K562 (cell line): ENCODE measurements around the gene UNC80. TPM values are rescaled to one million over a fixed set of nuclear protein-coding genes. Genes with fewer than 3 reads are reported as not detected.

Experiments
- ATAC-seq: fragments of 200-7000 bp; cut with Tn5 transposase; 3 replicates; pipeline ENCODE4 v1.9.1; 2020; ENCODE audit warnings: moderate library complexity
- BruUV-seq: library from RNA; stranded (reverse); fragments of 400-500 nt; replicated peaks from 2 replicates; lab custom pipeline; 2021; lab: Mats Ljungman, UMichigan
- CTCF ChIA-PET: fragments of 300-600 bp; formaldehyde crosslinking; extraction: SDS; loops from one replicate; lab custom pipeline; 2021; ENCODE audit warnings: low intra/inter-chr PET ratio; lab: Yijun Ruan, JAX
- POLR2A ChIA-PET: fragments of 300-600, 350-650 bp; sonication (Branson Sonifier 250); formaldehyde crosslinking; extraction: SDS; loops from one replicate; lab custom pipeline; 2021; ENCODE audit warnings: antibody characterized with exemption, inconsistent platforms; lab: Yijun Ruan, JAX
- DNase-seq, 4 experiments: peaks; one replicate each; pipeline versions ENCODE4 v3.0.0 to v3.0.0-alpha.2; 2011 to 2018; ENCODE audit warnings: low spot score in 3 of 4, mixed read lengths in 3 of 4; ENCODE audit errors: extremely low read depth in 1 of 4
- FAIRE-seq: peaks from 2 replicates; lab custom pipeline; 2011; peaks lifted over from hg19 to GRCh38; lab: Jason Lieb, UNC
- H2AFZ ChIP-seq: 2 replicates; pipeline ENCODE4 v1.6.0; 2011; ENCODE audit warnings: low read depth, low read length, control low read depth, inconsistent platforms
- H3K27ac ChIP-seq: fragments of 200-600 bp; 3 replicates; pipeline ENCODE4 v1.8.0; 2011; ENCODE audit warnings: low read depth, mild to moderate bottlenecking, control low read depth, inconsistent platforms, low read length, moderate library complexity, mixed read lengths; ENCODE audit errors: extremely low read depth
- H3K27me3 ChIP-seq, 2 experiments: fragments of 300-600 bp in 1 of 2; 2 replicates in 1 of 2; 3 replicates in 1 of 2; pipeline versions ENCODE4 v1.6.0 to v1.8.0; 2011; ENCODE audit warnings: inconsistent platforms in 2 of 2, low read length in 2 of 2, mild to moderate bottlenecking in 1 of 2, mixed read lengths in 1 of 2, moderate library complexity in 1 of 2; ENCODE audit not compliant: control insufficient read depth in 2 of 2, insufficient read depth in 2 of 2
- H3K36me3 ChIP-seq: fragments of 300-600 bp; 3 replicates; pipeline ENCODE4 v1.8.0; 2011; ENCODE audit warnings: mild to moderate bottlenecking, low read length, inconsistent platforms; ENCODE audit not compliant: control insufficient read depth, insufficient read depth
- H3K4me1 ChIP-seq, 2 experiments: fragments of 200-600 bp in 1 of 2; replicated peaks in 1 of 2; 2 replicates in 1 of 2; 3 replicates in 1 of 2; pipeline versions ENCODE4 v1.5.1 to v1.8.0; 2011; ENCODE audit warnings: inconsistent platforms in 2 of 2, low read length in 2 of 2, mild to moderate bottlenecking in 1 of 2, mixed read lengths in 1 of 2, moderate library complexity in 1 of 2; ENCODE audit not compliant: control insufficient read depth in 2 of 2, insufficient read depth in 2 of 2
- H3K4me2 ChIP-seq: 2 replicates; pipeline ENCODE4 v1.6.1; 2011; ENCODE audit warnings: low read length, control low read depth, inconsistent platforms, mixed read lengths; ENCODE audit not compliant: insufficient read depth
- H3K4me3 ChIP-seq: fragments of 200-600 bp; sonication (generic), shearing (Covaris generic); 2 replicates; pipeline ENCODE4 v1.5.1; 2016; ENCODE audit warnings: control low read depth, inconsistent platforms
- H3K79me2 ChIP-seq: fragments of 200-600 bp; 3 replicates; pipeline ENCODE4 v1.8.0; 2011; ENCODE audit warnings: low read length, inconsistent platforms; ENCODE audit not compliant: control insufficient read depth, insufficient read depth
- H3K9ac ChIP-seq, 2 experiments: 2 replicates each; pipeline versions ENCODE4 v1.6.0 to v1.6.1; 2011; ENCODE audit warnings: low read depth in 2 of 2, low read length in 2 of 2, control low read depth in 1 of 2, inconsistent platforms in 1 of 2, mild to moderate bottlenecking in 1 of 2, mixed read lengths in 1 of 2; ENCODE audit not compliant: insufficient read depth in 1 of 2
- H3K9me1 ChIP-seq: one replicate; pipeline ENCODE4 v1.6.0; 2011; ENCODE audit warnings: inconsistent platforms, mild to moderate bottlenecking, low read length, moderate library complexity; ENCODE audit not compliant: control insufficient read depth, insufficient read depth
- H3K9me3 ChIP-seq: replicated peaks from 2 replicates; pipeline ENCODE4 v1.5.1; 2011; ENCODE audit warnings: low read depth, low read length, inconsistent platforms; ENCODE audit not compliant: control insufficient read depth, insufficient read depth
- H4K20me1 ChIP-seq: replicated peaks from 2 replicates; pipeline ENCODE4 v1.6.1; 2011; ENCODE audit warnings: low read length, inconsistent platforms, mixed read lengths; ENCODE audit not compliant: control insufficient read depth, insufficient read depth
- BRCA1 ChIP-seq, 2 experiments: fragments of 450-650 bp in 1 of 2; sonication (generic) in 1 of 2; formaldehyde crosslinking in 1 of 2; IDR thresholded peaks; 2 replicates each; pipeline versions ENCODE4 v1.5.0 to v1.6.1; 2017 to 2020; ENCODE audit warnings: mild to moderate bottlenecking in 1 of 2, missing genetic modification reagents in 1 of 2
- CREM ChIP-seq: IDR thresholded peaks from 2 replicates; pipeline ENCODE4 v1.6.1; 2014; ENCODE audit warnings: antibody characterized with exemption, low read depth
- MAFG ChIP-seq: fragments of 450-650 bp; conservative IDR thresholded peaks from 2 replicates; pipeline ENCODE4 v1.6.1; 2016; ENCODE audit warnings: missing genetic modification characterization, missing compliant biosample characterization
- MCM7 ChIP-seq, 2 experiments: fragments of 450-650 bp; IDR thresholded peaks; 2 replicates each; pipeline ENCODE4 v1.6.1; 2016 to 2018
- MEF2A ChIP-seq: IDR thresholded peaks from 2 replicates; pipeline ENCODE4 v1.6.1; 2011; ENCODE audit warnings: low read depth, mild to moderate bottlenecking, low read length, moderate library complexity; ENCODE audit not compliant: control insufficient read depth
- MYC ChIP-seq, 2 experiments: fragments of 250-450 bp in 1 of 2; sonication (Bioruptor Pico) in 1 of 2; IDR thresholded peaks; 2 replicates each; pipeline versions ENCODE4 v1.5.1 to v1.6.1; 2012 to 2021; ENCODE audit warnings: low read depth in 2 of 2, borderline replicate concordance in 1 of 2, improper control_type of control experiment in 1 of 2, low read length in 1 of 2, mild to moderate bottlenecking in 1 of 2, moderate library complexity in 1 of 2
- PRMT5 ChIP-seq: sonication (generic); formaldehyde crosslinking; IDR thresholded peaks from 2 replicates; pipeline ENCODE4 v1.5.0; 2020; ENCODE audit warnings: missing genetic modification reagents
- RFX5 ChIP-seq: IDR thresholded peaks from 2 replicates; pipeline ENCODE4 v1.6.1; 2011; ENCODE audit warnings: low read depth, mild to moderate bottlenecking, improper control_type of control experiment, low read length
- SRSF9 ChIP-seq: fragments of 200-400 bp; formaldehyde crosslinking; IDR thresholded peaks from 2 replicates; pipeline ENCODE4 v1.6.1; 2017; ENCODE audit warnings: low read depth, low read length, borderline replicate concordance
- TCF3 ChIP-seq: sonication (generic); formaldehyde crosslinking; IDR thresholded peaks from 2 replicates; pipeline ENCODE4 v1.4.0; 2020; ENCODE audit warnings: mild to moderate bottlenecking, missing genetic modification reagents
- ZBED1 ChIP-seq: IDR thresholded peaks from 2 replicates; pipeline ENCODE4 v1.6.1; 2014
- ZHX1 ChIP-seq: fragments of 150-350 bp; conservative IDR thresholded peaks from 2 replicates; pipeline ENCODE4 v1.6.1; 2014; ENCODE audit warnings: low read length
- ZKSCAN8 ChIP-seq: fragments of 200-800 bp; sonication (Bioruptor generic); IDR thresholded peaks from 2 replicates; pipeline ENCODE4 v1.6.1; 2016; ENCODE audit warnings: missing genetic modification characterization, missing compliant biosample characterization
- ZNF217 ChIP-seq: sonication (generic); formaldehyde crosslinking; IDR thresholded peaks from 2 replicates; pipeline ENCODE4 v1.8.0; 2022; ENCODE audit warnings: mild to moderate bottlenecking, missing genetic modification reagents
- ZNF274 ChIP-seq: IDR thresholded peaks from 2 replicates; pipeline ENCODE4 v1.6.1; 2011; ENCODE audit warnings: low read depth, mild to moderate bottlenecking, low read length, moderate library complexity, borderline replicate concordance
- ZNF583 ChIP-seq: fragments of 250-450 bp; sonication (Bioruptor Pico); IDR thresholded peaks from 2 replicates; pipeline ENCODE4 v1.4.0; 2020
- ZNF589 ChIP-seq: fragments of 200-800 bp; sonication (Bioruptor generic); IDR thresholded peaks from 2 replicates; pipeline ENCODE4 v1.6.1; 2016; ENCODE audit warnings: low read depth, missing genetic modification characterization, missing compliant biosample characterization
- ZNF695 ChIP-seq: fragments of 450-650 bp; formaldehyde crosslinking; IDR thresholded peaks from 2 replicates; pipeline ENCODE4 v1.4.0; 2020; ENCODE audit warnings: mild to moderate bottlenecking, moderate library complexity
- in situ Hi-C: fragments of 300-500 bp; cut with MboI; formaldehyde crosslinking; loops from 4 replicates; pipeline ENCODE4 v1.15.0; 2018; ENCODE audit warnings: inconsistent platforms, mixed read lengths
- intact Hi-C: fragments of 100-400 bp; cut with micrococcal nuclease; formaldehyde crosslinking; loops from 2 replicates; pipeline ENCODE4 v1.14.2; 2022
- polyA plus RNA-seq, 8 experiments: library from polyadenylated mRNA; depleted of rRNA in 4 of 8; stranded (reverse) in 5 of 8; unstranded in 3 of 8; fragments of >200 nt; fragmentation: Nextera tagmentation in 2 of 8; fragmentation: Illumina TruSeq in 1 of 8; extraction: Ambion mirVana in 2 of 8; extraction: Trizol in 1 of 8; gene quantifications; 2 replicates each; pipeline versions ENCODE4 v1.2.1 to v1.2.3, GENCODE V29; 2011 to 2014; ENCODE audit warnings: inconsistent platforms in 1 of 8, missing spikeins in 1 of 8
- total RNA-seq, 7 experiments: library from RNA; depleted of rRNA in 6 of 7; stranded (reverse); fragments of >200 nt in 6 of 7; fragmentation: Illumina TruSeq in 2 of 7; extraction: Trizol in 2 of 7; gene quantifications; 2 replicates each; pipeline versions ENCODE4 v1.2.1 to v1.2.3, GENCODE V29; 2011 to 2021; ENCODE audit warnings: low replicate concordance in 1 of 7
- TF ChIP-seq, protein P1 (sequence below): fragments of 450-650 bp; formaldehyde crosslinking; IDR thresholded peaks from 2 replicates; pipeline ENCODE4 v1.4.0; 2022; ENCODE audit warnings: missing genetic modification characterization

Gene UNC80
- total and polyA plus RNA-seq, 9 of the 15 experiments (the other 6 are each of a cell fraction or from before 2014, with no cell fraction given) = under 0.01 to 0.04 (median 0.01) TPM; not detected in 5

- ATAC-seq (no peak), DNase-seq (no peak), FAIRE-seq (no peak)
- H3K4me1 ChIP-seq = no peaks in the 10 kb centered on the region
- TF ChIP-seq ZNF695 (CRISPR knock-in tag) = no peak
- TF ChIP-seq CREM = no peak
- no peak for TF ChIP-seq ZNF589 (CRISPR knock-in tag)
- TF ChIP-seq ZNF583 = no peak
- TF ChIP-seq MCM7 (IDR thresholded peaks at IDR 0.05) = no peak
- TF ChIP-seq SRSF9 = no peak
- no peak for TF ChIP-seq ZKSCAN8 (CRISPR knock-in tag)
- TF ChIP-seq MEF2A = no peak
- TF ChIP-seq TCF3 (CRISPR knock-in tag) = no peak
- TF ChIP-seq, protein P1, sequence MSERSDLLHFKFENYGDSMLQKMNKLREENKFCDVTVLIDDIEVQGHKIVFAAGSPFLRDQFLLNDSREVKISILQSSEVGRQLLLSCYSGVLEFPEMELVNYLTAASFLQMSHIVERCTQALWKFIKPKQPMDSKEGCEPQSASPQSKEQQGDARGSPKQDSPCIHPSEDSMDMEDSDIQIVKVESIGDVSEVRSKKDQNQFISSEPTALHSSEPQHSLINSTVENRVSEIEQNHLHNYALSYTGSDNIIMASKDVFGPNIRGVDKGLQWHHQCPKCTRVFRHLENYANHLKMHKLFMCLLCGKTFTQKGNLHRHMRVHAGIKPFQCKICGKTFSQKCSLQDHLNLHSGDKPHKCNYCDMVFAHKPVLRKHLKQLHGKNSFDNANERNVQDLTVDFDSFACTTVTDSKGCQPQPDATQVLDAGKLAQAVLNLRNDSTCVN (CRISPR knock-in tag) = no peak
- no peak for TF ChIP-seq PRMT5 (CRISPR knock-in tag)
- no peak for TF ChIP-seq BRCA1 (IDR thresholded peaks at IDR 0.05)
- no peak for TF ChIP-seq BRCA1 (CRISPR knock-in tag; IDR thresholded peaks at IDR 0.05)
- TF ChIP-seq ZHX1 = no peak
- TF ChIP-seq ZNF274 = no peak
- TF ChIP-seq ZBED1 = no peak
- TF ChIP-seq ZNF217 = no peak
- TF ChIP-seq RFX5 = no peak
- no peak for TF ChIP-seq MAFG (tag)
- TF ChIP-seq MYC (IDR thresholded peaks at IDR 0.05; ENCODE audit: low read depth, low read length) = no peak
- TF ChIP-seq MYC (CRISPR knock-in tag; IDR thresholded peaks at IDR 0.05; ENCODE audit: borderline replicate concordance, low read depth) = no peak
- ChIA-PET CTCF (no interaction called here), POLR2A (no interaction called here)
- H3K9ac ChIP-seq = no peak overlapping the region
- no peaks in the 10 kb centered on the region for H3K27me3 ChIP-seq
- no peaks in the 10 kb centered on the region for H3K9me3 ChIP-seq
- in situ Hi-C loops (no loop called here), intact Hi-C loops (no loop called here)
- BruUV-seq = no TSS peak
- no peaks in the 10 kb centered on the region for H3K79me2 ChIP-seq
- no peak overlapping the region for H3K4me3 ChIP-seq
- H3K9me1 ChIP-seq = no peaks in the 10 kb centered on the region
- H3K36me3 ChIP-seq = no peaks in the 10 kb centered on the region
- H2AFZ ChIP-seq = no peak overlapping the region
- no peak overlapping the region for H3K27ac ChIP-seq
- no peak overlapping the region for H3K4me2 ChIP-seq
- no peaks in the 10 kb centered on the region for H4K20me1 ChIP-seq
Observed at GRCh38 chr2:209757163-209757562, 14.5 kb upstream of the UNC80 start.
